ENCODE results near the gene PTGFR.

The PTGFR gene

DNA sequence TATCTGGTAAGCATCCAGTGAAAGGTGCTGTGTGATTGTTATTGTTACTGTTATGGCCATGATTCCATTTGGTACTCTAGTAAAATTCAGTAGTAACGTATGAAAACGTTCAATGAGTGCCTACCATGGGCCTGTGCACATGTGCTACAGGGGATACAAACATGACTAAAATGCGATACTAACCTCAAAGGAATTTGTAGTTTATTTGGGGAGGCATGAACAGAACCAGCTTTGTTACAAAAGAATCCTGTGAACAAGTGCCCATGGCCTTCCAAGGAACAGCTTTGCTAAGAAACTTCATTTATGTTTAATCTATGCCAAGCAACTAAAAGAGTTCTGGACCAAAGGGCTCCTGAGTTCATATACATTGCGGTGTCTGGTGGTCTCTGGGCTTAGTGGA lies 28.7 kb downstream of the PTGFR start:
- TF ChIP-seq, protein P1, sequence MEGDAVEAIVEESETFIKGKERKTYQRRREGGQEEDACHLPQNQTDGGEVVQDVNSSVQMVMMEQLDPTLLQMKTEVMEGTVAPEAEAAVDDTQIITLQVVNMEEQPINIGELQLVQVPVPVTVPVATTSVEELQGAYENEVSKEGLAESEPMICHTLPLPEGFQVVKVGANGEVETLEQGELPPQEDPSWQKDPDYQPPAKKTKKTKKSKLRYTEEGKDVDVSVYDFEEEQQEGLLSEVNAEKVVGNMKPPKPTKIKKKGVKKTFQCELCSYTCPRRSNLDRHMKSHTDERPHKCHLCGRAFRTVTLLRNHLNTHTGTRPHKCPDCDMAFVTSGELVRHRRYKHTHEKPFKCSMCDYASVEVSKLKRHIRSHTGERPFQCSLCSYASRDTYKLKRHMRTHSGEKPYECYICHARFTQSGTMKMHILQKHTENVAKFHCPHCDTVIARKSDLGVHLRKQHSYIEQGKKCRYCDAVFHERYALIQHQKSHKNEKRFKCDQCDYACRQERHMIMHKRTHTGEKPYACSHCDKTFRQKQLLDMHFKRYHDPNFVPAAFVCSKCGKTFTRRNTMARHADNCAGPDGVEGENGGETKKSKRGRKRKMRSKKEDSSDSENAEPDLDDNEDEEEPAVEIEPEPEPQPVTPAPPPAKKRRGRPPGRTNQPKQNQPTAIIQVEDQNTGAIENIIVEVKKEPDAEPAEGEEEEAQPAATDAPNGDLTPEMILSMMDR (IDR thresholded peaks at IDR 0.05; ENCODE audit: low read depth, low read length): no peak
- no peak overlapping the region for H3K4me3 ChIP-seq (ENCODE audit: low read depth, low read length)

GRCh38 chr1:78520216-78520615 lies 29.4 kb downstream of the PTGFR start:
- H3K4me3 ChIP-seq (ENCODE audit: low read depth, low read length): no peak overlapping the region
- TF ChIP-seq, protein P1 (IDR thresholded peaks at IDR 0.05; ENCODE audit: low read depth, low read length): no peak

GRCh38 chr1:78520843-78521242 lies 30.1 kb downstream of the PTGFR start:
- TF ChIP-seq, protein P1 (IDR thresholded peaks at IDR 0.05; ENCODE audit: low read depth, low read length): no peak
- no peak overlapping the region for H3K4me3 ChIP-seq (ENCODE audit: low read depth, low read length)

GRCh38 chr1:78522136-78522535 lies 31.4 kb downstream of the PTGFR start:
- TF ChIP-seq, protein P1 (IDR thresholded peaks at IDR 0.05; ENCODE audit: low read depth, low read length): no peak
- peak overlapping the region; percentile 49 for H3K4me3 ChIP-seq (ENCODE audit: low read depth, low read length)

DNA sequence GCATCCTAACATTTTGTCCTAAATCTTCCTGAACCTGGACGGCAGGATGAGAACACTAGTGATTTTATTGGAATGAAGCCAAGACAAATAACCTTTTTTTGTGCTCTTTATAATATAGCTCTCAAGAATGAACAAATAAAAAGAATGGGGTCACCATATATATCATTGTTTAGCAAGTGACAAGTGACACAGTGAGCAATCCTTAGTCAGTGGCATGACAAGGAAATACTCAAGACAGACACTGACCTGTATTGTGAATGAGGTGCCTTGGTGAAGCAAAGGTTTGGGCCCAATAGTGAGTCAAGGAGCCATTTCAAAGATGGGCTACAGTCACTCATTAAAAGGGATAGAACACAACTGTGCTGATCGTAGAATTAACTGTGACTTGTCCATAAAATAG lies 35.7 kb downstream of the PTGFR start:
- TF ChIP-seq, protein P1 (IDR thresholded peaks at IDR 0.05; ENCODE audit: low read depth, low read length): no peak
- no peak overlapping the region for H3K4me3 ChIP-seq (ENCODE audit: low read depth, low read length)

DNA sequence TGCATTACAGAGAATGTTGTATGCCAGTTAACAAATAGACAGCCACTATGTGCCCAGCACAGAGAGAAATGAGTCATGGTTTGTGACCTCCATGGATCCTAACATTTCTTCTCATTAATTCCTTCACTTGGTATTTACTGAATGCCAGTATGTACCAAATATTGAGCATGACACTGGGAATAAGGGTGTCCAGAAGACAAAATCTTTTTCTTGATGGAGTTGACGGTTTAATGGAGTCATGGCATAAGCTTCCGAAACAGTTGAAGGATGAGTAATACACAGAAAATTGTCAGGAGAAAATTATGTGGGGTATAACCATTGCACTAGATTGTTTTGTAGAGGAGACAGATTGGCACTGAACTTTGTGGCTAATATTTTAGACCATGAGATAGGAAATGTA lies 36.9 kb downstream of the PTGFR start:
- no peak overlapping the region for H3K4me3 ChIP-seq (ENCODE audit: low read depth, low read length)
- TF ChIP-seq, protein P1 (IDR thresholded peaks at IDR 0.05; ENCODE audit: low read depth, low read length): no peak

DNA sequence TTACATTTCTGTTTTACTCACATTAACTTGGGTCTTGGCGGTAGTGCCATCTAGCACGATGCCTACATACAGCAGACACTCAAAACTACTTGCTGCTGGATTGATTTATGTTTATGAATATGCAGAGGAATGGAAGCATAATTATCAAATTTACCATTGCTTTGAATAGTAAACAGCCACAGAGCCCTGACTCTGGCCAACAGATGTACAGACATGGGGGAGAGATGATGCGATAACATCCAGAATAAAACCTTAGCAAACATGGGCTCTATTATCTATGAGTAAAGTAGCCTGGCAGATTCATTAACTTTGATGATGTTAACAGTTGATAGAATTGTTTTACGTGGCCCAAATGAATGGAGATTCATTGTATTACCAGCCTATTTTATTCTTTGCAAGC lies 42.8 kb downstream of the PTGFR start:
- TF ChIP-seq, protein P1 (IDR thresholded peaks at IDR 0.05; ENCODE audit: low read depth, low read length): no peak
- no peak overlapping the region for H3K4me3 ChIP-seq (ENCODE audit: low read depth, low read length)
